Fibroblast of skin of right biceps (primary cell): ENCODE results near the gene TNS2.
"Not testable (repeated sequence)": the region's sequence is repeated elsewhere in the genome, so short reads cannot be mapped to it uniquely, and the experiment has no call there.

Experiments
- DNase-seq: peaks from one replicate; pipeline ENCODE4 v3.0.0-alpha.2; 2013

The TNS2 gene, protein sequence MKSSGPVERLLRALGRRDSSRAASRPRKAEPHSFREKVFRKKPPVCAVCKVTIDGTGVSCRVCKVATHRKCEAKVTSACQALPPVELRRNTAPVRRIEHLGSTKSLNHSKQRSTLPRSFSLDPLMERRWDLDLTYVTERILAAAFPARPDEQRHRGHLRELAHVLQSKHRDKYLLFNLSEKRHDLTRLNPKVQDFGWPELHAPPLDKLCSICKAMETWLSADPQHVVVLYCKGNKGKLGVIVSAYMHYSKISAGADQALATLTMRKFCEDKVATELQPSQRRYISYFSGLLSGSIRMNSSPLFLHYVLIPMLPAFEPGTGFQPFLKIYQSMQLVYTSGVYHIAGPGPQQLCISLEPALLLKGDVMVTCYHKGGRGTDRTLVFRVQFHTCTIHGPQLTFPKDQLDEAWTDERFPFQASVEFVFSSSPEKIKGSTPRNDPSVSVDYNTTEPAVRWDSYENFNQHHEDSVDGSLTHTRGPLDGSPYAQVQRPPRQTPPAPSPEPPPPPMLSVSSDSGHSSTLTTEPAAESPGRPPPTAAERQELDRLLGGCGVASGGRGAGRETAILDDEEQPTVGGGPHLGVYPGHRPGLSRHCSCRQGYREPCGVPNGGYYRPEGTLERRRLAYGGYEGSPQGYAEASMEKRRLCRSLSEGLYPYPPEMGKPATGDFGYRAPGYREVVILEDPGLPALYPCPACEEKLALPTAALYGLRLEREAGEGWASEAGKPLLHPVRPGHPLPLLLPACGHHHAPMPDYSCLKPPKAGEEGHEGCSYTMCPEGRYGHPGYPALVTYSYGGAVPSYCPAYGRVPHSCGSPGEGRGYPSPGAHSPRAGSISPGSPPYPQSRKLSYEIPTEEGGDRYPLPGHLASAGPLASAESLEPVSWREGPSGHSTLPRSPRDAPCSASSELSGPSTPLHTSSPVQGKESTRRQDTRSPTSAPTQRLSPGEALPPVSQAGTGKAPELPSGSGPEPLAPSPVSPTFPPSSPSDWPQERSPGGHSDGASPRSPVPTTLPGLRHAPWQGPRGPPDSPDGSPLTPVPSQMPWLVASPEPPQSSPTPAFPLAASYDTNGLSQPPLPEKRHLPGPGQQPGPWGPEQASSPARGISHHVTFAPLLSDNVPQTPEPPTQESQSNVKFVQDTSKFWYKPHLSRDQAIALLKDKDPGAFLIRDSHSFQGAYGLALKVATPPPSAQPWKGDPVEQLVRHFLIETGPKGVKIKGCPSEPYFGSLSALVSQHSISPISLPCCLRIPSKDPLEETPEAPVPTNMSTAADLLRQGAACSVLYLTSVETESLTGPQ (N-terminal part only)

DNA sequence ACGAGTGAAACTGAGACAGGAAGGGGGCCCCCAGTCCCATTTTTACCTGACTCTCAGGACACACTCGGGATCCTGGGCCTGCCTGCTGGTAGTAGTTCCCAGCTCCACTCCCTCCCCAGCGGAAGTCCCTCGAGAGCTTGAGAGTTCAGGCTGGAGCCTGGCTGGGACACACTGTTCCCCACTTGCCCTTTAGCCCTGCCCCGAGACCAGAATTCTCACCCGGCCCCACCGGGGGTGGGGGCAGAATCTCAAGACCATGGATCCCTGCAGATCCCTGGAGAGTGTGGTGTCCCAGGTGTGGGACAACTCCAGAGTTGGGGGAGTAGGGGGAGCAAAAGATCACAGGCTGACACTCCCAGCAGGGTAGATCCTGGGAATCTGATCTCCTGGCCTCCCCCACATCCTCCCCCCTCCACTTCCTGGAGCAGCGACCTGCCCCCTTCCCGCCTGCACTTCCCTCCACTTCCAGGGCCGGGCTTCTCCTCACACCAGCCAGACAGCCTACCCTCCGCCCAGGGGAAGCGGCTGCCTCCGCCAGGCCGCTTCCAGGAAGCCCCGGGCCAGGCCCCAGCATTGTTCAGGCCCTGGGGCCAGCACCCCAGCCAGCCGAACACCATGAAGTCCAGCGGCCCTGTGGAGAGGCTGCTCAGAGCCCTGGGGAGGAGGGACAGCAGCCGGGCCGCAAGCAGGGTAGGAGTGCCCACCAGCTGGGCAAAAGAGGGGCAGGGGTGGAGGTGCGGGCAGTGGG lies at the start of gene TNS2:
Gene TNS2, plus strand, starts transcription at position 495 of the 748 bp plus-strand sequence. Its CDS starts 121 bp downstream, at position 616.
- peak; percentile 75 for DNase-seq

DNA sequence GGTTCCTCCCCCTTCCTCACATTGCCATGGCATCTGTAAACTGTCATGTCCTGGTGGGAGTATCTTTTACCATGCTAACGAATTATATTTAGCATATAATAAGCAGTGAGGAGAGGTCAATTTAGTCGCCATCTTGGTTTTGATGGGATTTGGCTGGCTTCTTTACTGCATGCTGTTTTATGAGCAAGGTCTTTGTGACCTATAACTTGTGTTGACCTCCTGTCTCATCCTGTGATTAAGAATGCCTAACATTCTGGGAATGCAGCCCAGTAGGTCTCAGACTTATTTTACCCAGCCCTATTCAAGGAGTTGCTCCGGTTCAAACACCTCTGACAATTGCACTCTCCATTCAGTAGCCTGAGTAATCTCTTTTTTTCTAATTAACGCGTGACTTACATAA lies 45.7 kb upstream of the TNS2 start:
- no peak for DNase-seq

DNA sequence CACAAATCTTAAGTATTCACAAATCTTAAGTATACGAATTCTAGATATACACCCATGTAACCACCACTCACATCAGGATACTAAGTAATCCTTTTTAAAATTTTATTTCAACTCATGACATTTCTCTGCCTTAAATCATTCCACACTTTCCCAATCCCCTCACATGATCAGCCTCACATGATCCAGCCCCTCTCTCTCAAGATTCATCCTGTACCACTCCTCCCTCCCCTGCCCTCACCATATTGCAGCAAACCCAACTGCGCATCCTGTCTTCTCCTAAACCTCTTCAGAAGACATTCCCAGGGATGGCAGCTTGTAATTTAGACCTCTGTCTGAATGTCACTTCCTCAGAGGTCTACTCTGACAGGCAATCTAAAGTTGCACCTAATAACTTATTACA lies 45.3 kb upstream of the TNS2 start:
- DNase-seq: peak; percentile 17

DNA sequence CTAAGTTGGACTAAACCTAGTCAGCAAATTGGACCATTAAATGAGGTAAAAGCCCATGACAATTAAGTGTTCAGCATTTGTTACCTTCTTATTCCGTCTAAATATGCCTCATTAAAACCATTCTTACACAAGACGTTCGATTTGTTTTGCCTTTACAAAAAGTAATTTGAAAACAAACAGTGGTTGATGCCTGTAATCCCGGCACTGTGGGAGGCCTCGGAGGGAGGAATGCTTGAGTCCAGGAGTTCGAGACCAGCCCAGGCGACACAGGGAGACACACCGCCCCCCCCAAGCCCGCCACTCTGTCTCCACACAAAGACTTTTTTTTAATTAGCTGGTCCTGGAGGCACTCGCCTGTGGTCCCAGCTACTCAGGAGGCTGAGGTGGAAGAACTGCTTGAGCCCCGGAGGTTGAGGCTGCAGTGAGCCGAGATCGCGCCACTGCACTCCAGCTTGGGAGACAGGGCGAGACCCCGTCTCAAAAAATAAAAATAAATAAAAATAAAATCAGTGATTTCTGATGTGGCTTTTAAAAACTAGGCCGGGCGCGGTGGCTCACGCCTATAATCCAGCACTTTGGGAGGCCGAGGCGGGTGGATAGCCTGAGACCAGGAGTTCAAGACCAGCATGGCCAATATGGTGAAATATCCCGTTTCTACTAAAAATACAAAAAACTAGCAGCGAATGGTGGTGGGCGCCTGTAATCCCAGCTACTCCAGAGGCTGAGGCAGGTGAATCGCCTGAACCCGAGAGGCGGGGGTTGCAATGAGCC lies 44.5 kb upstream of the TNS2 start:
- no peak for DNase-seq

DNA sequence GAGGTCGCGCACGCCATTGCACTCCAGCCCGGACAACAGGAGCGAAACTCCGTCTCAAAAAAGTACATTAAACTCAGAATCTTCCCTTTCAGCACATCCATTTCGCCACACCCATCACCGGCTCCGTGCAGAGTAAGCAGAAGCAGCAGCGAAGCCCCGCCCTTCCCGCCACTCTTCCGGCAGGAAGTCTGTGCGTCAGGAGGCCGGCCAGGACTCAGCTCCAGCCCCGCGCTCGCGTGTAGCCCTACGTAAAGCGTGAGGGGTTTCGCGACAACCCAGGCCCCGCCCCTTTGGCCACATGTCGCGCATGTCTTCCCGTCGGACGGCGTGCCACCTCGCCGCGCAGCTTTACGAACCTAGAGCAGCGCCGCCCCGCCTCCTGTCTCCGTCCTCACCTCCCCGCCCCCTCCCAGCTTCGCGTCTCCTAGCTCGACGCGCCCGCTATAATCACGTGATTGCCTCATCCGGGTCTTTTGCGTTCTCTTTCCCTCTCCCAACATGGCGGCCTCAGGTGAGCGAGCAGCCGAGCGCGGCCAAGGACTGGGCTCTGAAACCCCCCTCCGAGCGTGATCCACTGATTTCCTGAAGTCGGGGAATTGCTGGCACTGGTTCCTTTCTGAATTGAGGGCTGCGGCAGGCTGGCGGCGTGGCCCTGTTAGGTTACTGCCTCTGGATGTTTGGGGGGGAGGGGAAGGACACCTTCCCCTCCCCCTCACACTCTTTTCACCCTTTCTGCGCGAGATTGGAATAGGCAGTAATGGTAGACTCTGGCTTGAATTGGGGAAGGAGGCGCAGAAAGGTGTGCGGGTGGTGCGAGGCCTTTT lies 43.7 kb upstream of the TNS2 start, which contains the start of gene EIF4B:
Gene EIF4B, plus strand, starts transcription at position 471 of the 824 bp plus-strand sequence. Its CDS starts 28 bp downstream, at position 499.
- DNase-seq: peak; percentile 100

DNA sequence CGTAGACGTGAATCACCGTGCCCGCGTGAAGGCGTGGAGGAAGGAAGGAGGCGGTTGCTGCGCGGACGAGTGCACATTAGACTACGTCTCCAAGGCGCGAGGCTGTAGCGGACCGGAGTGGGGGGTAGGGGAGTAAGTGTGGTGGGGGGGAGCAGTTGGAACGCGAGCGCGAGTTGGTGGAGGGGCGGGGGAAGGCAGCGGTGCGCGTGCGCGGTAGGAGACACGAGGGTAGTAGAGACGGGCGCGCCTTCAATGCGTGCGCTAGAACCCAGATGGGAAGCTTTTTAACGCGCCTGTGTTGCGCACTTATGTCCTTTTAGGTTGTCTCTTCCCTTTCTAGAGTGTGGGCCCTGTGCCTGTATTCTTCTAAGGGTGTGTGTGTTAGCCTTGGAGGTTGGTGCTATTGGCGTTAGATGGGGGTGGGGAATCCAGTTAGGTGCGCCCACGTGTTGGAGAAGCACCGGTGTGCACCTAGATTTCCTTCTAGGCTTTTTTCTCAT lies 43.0 kb upstream of the TNS2 start:
- DNase-seq: peak; percentile 78

DNA sequence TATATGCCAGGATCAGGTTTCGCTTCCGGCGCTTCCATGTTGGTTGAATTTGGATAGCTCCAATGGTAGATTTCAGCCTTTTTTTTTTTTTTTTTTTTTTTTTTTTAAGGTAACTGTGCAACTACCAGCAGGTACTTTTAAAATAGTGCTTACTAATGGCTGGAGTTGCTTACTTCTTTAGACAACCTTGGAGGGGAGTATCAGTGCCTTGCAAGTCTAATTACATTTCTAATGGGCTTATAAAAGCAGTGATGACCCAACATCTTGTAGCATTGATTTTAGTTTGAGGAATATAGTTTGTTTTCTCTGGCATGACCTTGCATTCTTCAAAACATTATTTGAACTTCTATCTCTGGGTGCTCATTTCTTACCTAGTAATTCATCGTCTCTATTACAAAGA lies 42.5 kb upstream of the TNS2 start:
- DNase-seq: no peak

DNA sequence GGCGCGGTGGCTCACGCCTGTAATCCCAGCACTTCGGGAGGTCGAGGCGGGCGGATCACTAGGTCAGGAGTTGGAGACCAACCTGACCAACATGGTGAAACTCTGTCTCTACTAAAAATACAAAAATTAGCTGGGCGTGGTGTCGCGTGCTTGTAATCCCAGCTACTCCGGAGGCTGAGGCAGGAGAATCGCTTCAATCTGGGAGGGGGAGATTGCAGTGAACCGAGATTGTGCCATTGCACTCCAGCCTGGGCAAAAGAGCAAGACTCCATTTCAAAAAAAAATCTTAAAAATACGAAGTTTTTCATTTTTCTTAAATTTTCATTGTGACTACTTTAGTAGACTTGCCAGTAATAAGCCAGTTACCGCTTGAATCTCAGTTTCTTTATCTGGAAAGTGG lies 41.1 kb upstream of the TNS2 start:
- not testable (repeated sequence) for DNase-seq

DNA sequence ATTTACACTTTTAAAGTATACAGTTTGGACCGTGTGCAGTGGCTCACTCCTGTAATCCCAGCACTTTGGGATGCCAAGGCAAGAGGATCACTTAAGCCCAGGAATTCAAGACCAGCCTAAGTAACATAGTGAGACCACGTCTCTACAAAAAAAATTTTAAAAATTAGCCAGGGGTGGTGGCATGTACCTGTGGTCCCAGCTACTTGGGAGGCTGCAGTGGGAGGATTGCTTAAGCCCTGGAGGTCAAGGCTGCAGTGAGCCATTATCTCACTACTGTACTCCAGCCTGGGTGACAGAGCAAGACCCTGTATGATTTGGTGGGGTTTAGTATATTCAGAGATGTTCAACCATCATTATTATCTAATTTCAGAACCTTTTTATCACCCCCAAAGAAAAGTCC lies 38.9 kb upstream of the TNS2 start:
- no peak for DNase-seq

DNA sequence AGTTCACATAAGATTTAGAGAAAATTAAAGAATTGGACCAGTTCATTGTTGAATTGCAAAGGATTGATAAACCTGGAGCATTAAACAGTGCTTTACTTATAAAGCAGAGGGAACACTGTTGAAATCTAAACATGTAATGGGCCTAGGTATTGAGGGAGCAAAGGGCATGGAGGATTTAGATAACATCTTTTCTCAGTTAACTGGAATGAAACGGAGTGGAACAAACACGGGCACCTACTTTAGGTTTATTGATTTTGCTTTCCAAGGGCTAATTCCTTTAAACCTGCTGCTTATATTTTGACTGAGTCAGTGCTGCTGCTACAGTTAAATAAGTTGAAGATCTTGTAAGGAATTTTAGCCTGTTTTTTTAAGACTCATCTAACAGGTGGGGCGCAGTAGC lies 38.0 kb upstream of the TNS2 start:
- no peak for DNase-seq

DNA sequence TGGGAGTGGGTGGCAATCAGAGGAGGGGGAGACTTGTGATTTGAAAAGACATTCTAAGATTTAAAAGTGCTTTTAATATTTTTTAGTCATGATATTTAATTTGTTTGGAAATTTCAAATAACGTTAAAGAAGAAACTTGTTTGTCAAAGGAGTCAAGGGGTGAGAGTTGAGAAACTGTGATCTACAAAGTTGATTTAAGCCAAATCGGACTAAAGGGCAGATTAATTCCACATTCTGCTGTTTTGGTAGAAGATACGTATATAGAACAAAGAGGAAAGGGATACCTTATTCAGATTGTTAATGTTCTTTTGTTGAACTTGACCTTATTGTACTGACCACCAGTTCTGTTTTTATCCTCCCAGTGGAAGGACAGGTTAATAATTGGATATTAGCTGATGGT lies 36.9 kb upstream of the TNS2 start:
- DNase-seq: no peak

DNA sequence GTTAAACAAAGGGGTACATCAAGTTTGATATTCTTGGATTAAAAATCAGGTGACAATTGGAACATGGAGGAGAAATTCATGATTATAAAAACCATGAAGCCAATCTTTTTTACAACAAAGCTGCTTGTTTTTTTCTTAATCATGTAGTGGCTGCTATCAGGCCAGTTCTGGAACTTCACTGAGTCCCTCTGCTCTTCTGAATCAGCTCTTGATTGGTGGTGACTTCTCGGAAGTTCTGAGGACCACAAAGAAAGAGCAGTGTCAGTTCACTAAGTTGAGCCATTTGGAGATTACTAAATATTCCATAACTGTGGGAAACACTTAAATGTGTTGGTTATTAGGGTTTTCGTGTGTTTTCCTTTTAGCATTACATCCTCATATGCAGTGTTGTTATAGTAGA lies 35.2 kb upstream of the TNS2 start:
- DNase-seq: no peak

DNA sequence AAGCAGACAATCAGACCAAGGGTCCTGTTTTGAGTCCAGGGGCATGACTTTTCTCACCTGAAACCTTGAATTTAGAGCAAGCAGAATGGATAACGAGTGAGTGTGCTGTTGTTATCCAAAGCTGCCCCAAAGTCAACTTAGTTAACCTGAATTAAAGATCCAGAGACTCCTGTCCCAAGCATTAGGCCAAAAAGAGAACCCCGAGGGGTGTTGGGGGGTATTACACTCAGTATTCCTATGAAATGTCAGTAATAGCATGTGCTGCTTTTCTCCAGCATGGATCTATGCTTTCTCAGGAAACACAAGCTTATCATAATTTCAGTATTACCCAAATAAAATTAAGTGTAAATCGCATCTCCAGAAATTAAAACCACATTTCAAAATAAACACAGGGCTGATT lies 24.6 kb upstream of the TNS2 start:
- DNase-seq: no peak

DNA sequence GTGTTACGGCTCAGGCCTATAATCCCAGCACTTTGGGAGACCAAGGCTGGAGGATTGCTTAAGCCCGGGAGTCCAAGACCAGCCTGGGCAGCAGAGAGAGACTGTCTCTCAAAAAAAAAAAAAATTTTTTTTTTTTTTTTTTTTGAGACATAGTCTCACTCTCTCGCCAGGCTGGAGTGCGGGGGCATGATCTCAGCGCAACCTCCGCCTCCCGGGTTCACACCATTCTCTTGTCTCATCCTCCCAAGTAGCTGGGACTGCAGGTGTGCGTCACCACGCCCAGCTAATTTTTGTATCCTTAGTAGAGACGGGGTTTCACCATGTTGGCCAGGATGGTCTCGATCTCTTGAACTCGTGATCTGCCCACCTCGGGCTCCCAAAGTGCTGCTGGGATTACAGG lies 22.9 kb upstream of the TNS2 start:
- DNase-seq: not testable (repeated sequence)

DNA sequence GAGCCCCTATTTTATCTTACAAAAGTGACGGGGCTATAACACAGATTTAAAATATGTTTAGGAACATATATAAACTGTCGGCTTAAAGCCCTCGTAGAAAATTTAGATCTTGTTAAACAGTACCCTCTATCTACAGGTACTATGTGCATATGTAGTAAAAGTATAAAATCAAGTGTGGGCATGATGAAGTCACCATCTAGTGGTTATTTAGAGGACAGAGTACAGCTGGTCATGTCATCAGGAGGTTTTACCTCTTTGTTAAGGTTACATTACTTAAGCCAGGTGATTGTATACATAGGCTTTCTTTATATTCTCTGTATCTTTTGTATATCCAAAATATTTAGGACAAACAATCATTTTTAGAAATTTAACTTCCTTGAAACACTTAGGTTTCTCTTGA lies 18.2 kb upstream of the TNS2 start:
- DNase-seq: no peak

DNA sequence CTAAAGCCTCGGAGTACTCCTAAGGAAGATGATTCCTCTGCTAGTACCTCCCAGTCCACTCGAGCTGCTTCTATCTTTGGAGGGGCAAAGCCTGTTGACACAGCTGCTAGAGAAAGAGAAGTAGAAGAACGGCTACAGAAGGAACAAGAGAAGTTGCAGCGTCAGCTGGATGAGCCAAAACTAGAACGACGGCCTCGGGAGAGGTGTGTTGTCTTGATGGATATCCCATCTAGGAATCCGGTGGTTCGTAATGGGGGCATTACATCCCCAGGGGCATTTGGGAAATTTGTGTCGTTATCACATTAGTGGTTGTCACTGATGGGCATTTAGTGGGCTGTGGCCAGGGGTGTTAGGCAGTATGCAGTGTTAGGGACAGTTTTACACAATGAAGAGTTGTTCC lies 16.0 kb upstream of the TNS2 start:
- DNase-seq: not testable (repeated sequence)

DNA sequence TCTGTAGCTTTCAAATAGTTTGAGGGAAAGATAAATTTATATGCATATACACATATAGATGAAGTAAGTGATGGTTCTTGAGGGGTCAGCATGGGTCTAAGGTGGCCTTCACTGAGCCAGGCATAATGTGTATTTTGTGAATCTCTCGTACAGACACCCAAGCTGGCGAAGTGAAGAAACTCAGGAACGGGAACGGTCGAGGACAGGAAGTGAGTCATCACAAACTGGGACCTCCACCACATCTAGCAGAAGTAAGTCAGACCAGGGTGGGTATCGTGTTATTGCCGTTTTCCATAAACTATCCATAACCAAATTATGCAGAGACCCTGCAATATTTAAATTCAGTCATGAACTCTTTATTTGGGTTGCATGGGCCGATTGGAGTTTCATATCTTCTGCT lies 15.4 kb upstream of the TNS2 start:
- no peak for DNase-seq

DNA sequence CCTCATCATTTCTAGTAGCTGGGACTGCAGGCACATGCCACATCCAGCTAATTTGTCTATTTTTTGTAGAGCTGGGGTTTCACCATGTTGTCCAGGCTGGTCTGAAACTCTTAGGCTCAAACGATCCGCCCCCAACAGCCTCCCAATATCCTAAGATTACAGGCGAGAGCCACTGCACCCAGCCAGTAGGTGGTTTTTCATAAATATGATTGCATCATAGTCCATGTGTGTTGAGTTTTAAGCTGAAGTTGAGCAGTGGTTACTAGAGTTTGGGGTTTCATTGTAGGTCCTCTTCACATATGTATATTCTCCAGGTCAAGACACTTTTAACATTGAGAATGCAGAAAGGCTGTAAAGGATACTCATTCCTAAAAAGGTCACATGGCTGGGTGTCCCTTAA lies 13.1 kb upstream of the TNS2 start:
- DNase-seq: no peak

DNA sequence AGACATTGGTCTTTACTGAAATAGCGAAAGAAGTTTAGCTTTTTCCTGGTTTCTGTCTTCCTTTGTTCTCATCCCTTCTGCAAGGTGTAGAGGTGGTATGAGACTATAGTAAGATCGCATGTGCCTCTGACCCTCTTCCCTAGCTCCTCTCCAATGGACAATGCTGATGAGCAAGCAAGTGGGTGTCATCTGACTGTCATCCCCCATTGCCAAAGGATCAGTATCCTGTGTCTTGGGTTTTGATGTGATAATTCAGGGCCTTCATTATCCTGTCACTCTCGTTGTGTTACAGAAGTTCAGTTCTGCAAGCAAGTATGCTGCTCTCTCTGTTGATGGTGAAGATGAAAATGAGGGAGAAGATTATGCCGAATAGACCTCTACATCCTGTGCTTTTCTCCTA lies 10.0 kb upstream of the TNS2 start:
- DNase-seq: no peak
